ENCODE measurements around the gene KLK8.
"Not testable (repeated sequence)": the region's sequence is repeated elsewhere in the genome, so short reads cannot be mapped to it uniquely, and the experiment has no call there.

DNA sequence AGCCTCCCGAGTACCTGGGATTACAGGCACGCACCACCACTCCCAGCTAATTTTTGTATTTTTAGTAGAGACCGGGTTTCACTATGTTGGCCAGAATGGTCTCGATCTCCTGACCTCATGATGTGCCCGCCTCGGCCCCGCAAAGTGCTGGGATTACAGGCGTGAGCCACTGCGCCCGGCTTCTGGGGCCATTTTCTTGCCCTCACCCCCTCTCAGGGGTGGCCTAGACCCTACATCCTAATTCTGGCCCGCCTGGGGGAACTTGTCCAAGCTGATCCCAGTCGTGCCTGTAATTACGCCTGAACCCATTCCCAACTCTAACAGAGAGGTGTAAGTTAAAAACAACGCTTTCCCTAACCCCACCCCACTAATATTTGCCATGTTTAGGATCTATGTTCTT, 17.0 kb downstream of the KLK8 start:
- not testable (repeated sequence) for TF ChIP-seq POLR2AphosphoS5, EP300, POLR2A (IDR thresholded peaks at IDR 0.05)
- TF ChIP-seq, protein P1, sequence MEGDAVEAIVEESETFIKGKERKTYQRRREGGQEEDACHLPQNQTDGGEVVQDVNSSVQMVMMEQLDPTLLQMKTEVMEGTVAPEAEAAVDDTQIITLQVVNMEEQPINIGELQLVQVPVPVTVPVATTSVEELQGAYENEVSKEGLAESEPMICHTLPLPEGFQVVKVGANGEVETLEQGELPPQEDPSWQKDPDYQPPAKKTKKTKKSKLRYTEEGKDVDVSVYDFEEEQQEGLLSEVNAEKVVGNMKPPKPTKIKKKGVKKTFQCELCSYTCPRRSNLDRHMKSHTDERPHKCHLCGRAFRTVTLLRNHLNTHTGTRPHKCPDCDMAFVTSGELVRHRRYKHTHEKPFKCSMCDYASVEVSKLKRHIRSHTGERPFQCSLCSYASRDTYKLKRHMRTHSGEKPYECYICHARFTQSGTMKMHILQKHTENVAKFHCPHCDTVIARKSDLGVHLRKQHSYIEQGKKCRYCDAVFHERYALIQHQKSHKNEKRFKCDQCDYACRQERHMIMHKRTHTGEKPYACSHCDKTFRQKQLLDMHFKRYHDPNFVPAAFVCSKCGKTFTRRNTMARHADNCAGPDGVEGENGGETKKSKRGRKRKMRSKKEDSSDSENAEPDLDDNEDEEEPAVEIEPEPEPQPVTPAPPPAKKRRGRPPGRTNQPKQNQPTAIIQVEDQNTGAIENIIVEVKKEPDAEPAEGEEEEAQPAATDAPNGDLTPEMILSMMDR (IDR thresholded peaks at IDR 0.05): not testable (repeated sequence)

Measured in upper lobe of left lung (tissue), 4 donors.